ENCODE results near the gene ALOXE3. TPM values are rescaled to one million over a fixed set of nuclear protein-coding genes. Genes with fewer than 3 reads are reported as not detected.

The ALOXE3 gene
- total and polyA plus RNA-seq, 2 experiments from 2014 or later: 0.10 to 0.27 TPM

DNA sequence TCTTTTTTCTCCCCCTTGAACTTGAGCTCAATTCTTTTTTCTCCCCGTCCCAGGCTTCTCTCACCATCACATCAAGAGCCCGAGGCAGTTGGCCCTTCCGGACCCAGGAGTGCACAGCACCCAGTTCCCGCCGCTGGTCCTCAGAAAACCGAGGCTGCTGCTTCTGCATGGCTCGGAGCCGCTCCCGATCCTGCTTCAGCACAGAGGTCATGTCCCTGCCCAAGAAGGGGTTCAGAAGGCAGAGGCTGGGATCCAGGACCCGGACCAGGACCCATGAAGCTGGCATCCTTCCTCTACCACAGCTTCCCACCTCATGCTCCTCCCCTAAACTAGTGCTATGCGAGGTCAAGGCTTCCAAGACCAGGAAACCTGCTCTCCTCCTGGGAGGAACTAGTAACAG, 23.4 kb upstream of the ALOXE3 start (continued):
- TF ChIP-seq REST (IDR thresholded peaks at IDR 0.05; ENCODE audit: unreplicated experiment): no peak
- TF ChIP-seq JUNB (IDR thresholded peaks at IDR 0.05; ENCODE audit: unreplicated experiment): no peak
- no peak for TF ChIP-seq ZNF331 (CRISPR knock-in tag; IDR thresholded peaks at IDR 0.05; ENCODE audit: low read depth)
- TF ChIP-seq EZH2phosphoT487 (IDR thresholded peaks at IDR 0.05; ENCODE audit: unreplicated experiment): no peak
- TF ChIP-seq POLR2AphosphoS5 (IDR thresholded peaks at IDR 0.05; ENCODE audit: low read depth): no peak
- TF ChIP-seq STAT1 (IDR thresholded peaks at IDR 0.05; ENCODE audit: unreplicated experiment): no peak
- TF ChIP-seq CREB1 (CRISPR knock-in tag; IDR thresholded peaks at IDR 0.05; ENCODE audit: low read depth): no peak
- TF ChIP-seq ZNF114 (CRISPR knock-in tag; IDR thresholded peaks at IDR 0.05): no peak
- no peak for TF ChIP-seq EZH2 (IDR thresholded peaks at IDR 0.05; ENCODE audit: low read depth, unreplicated experiment)
- TF ChIP-seq, protein P1, sequence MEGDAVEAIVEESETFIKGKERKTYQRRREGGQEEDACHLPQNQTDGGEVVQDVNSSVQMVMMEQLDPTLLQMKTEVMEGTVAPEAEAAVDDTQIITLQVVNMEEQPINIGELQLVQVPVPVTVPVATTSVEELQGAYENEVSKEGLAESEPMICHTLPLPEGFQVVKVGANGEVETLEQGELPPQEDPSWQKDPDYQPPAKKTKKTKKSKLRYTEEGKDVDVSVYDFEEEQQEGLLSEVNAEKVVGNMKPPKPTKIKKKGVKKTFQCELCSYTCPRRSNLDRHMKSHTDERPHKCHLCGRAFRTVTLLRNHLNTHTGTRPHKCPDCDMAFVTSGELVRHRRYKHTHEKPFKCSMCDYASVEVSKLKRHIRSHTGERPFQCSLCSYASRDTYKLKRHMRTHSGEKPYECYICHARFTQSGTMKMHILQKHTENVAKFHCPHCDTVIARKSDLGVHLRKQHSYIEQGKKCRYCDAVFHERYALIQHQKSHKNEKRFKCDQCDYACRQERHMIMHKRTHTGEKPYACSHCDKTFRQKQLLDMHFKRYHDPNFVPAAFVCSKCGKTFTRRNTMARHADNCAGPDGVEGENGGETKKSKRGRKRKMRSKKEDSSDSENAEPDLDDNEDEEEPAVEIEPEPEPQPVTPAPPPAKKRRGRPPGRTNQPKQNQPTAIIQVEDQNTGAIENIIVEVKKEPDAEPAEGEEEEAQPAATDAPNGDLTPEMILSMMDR (conservative IDR thresholded peaks at IDR 0.05; ENCODE audit: low read depth in 2 of 2): no peak

DNA sequence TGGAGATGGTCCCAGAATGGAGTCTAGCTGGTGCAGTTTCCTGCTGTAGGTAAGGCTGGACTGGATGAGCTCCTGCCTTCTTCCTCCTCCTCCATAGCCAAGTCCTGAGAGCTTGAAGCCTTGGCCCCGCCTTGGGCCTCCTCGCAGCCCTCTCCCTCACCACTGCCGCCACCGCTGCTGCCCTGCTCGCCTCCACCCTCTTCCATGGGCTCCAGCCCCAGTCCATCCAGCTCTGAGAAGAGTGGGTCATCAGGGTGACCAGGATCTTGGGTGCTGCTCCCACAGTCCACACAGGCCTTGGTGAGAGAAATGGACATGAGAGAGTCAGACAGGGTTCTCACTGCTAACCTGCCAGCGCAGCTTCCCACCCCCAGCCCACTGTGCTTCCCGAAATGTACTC, 22.7 kb upstream of the ALOXE3 start:
- no peak overlapping the region for H3K4me2 ChIP-seq

More for the DNA sequence above, 22.7 kb upstream of the ALOXE3 start:
- Mint-ChIP-seq H3K36me3 (ENCODE audit: low read depth) (peaks cover 26% of the 10 kb centered on the region), H3K27ac (no peak overlapping the region), H3K27me3 (ENCODE audit: insufficient read depth, low read depth, poor library complexity) (peaks cover 10% of the 10 kb centered on the region), H3K9me3 (peaks cover 4% of the 10 kb centered on the region; the same call in 1 of the 3 replicates), H3K4me3 (no peak overlapping the region), H3K4me1 (peaks cover 3% of the 10 kb centered on the region; the same call in 1 of the 3 replicates)
- Histone ChIP-seq H4K20me1 (replicated peaks; ENCODE audit: insufficient read depth) (no peaks in the 10 kb centered on the region), H2AFZ (no peak overlapping the region), H3F3A (replicated peaks; ENCODE audit: low read depth) (peaks cover 26% of the 10 kb centered on the region), H3K27me3 (ENCODE audit: insufficient read depth) (peaks cover 21% of the 10 kb centered on the region), H3K36me3 (ENCODE audit: insufficient read depth) (peaks cover 7% of the 10 kb centered on the region; the same call in 1 of the 2 replicates), H3K4me1 (ENCODE audit: insufficient read depth) (peaks cover 7% of the 10 kb centered on the region; the same call in 1 of the 2 replicates), H3K27ac (ENCODE audit: low read depth) (no peak overlapping the region), H3K9me2 (ENCODE audit: insufficient read depth) (no peaks in the 10 kb centered on the region), H3K79me2 (replicated peaks; ENCODE audit: insufficient read depth) (no peaks in the 10 kb centered on the region), H3K4me3 (no peak overlapping the region)
- TF ChIP-seq POLR2AphosphoS5 (IDR thresholded peaks at IDR 0.05; ENCODE audit: low read depth) (no peak), JUNB (IDR thresholded peaks at IDR 0.05; ENCODE audit: unreplicated experiment) (no peak), CREB1 (CRISPR knock-in tag; IDR thresholded peaks at IDR 0.05; ENCODE audit: low read depth) (no peak)
- TF ChIP-seq, protein P2, sequence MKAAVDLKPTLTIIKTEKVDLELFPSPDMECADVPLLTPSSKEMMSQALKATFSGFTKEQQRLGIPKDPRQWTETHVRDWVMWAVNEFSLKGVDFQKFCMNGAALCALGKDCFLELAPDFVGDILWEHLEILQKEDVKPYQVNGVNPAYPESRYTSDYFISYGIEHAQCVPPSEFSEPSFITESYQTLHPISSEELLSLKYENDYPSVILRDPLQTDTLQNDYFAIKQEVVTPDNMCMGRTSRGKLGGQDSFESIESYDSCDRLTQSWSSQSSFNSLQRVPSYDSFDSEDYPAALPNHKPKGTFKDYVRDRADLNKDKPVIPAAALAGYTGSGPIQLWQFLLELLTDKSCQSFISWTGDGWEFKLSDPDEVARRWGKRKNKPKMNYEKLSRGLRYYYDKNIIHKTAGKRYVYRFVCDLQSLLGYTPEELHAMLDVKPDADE (IDR thresholded peaks at IDR 0.05): no peak
- ATAC-seq: no peak
- DNase-seq (ENCODE audit: low spot score): no peak

Measured in GM23338 (cell line).